ENCODE data around the gene CDH12.

The CDH12 gene

GRCh38 chr5:22391956-22392355, 461.2 kb downstream of the CDH12 start:
- Histone ChIP-seq H2AFZ (ENCODE audit: low read length) (no peak overlapping the region), H3K4me2 (ENCODE audit: low read length) (no peak overlapping the region), H3K4me3 (ENCODE audit: low read depth, low read length, poor library complexity, severe bottlenecking) (no peak overlapping the region), H4K20me1 (ENCODE audit: insufficient read depth, low read length) (no peaks in the 10 kb centered on the region), H3K27me3 (ENCODE audit: insufficient read depth, low read length) (no peaks in the 10 kb centered on the region), H3K27ac (ENCODE audit: low read depth, low read length, poor library complexity, severe bottlenecking) (no peak overlapping the region), H3K9me3 (ENCODE audit: low read length) (no peaks in the 10 kb centered on the region), H3K36me3 (ENCODE audit: insufficient read depth, low read length) (no peaks in the 10 kb centered on the region), H3F3A (ENCODE audit: insufficient read depth, low read length) (no peaks in the 10 kb centered on the region), H3K4me1 (ENCODE audit: insufficient read depth, low read length, severe bottlenecking) (no peaks in the 10 kb centered on the region), H3K9me2 (ENCODE audit: low read depth, low read length) (no peaks in the 10 kb centered on the region), H3K9ac (ENCODE audit: low read length) (no peak overlapping the region), H3K79me2 (ENCODE audit: insufficient read depth, low read length) (no peaks in the 10 kb centered on the region)
- no peak for TF ChIP-seq EZH2 (IDR thresholded peaks at IDR 0.05; ENCODE audit: borderline replicate concordance, low read length)
- TF ChIP-seq CTCF (IDR thresholded peaks at IDR 0.05; ENCODE audit: low read length) = no peak

- TF ChIP-seq EZH2 (IDR thresholded peaks at IDR 0.05; ENCODE audit: borderline replicate concordance, low read length) = no peak
- no peak for TF ChIP-seq CTCF (IDR thresholded peaks at IDR 0.05; ENCODE audit: low read length)
- H2AFZ ChIP-seq (ENCODE audit: low read length) = no peak overlapping the region
- no peaks in the 10 kb centered on the region for H3F3A ChIP-seq (ENCODE audit: insufficient read depth, low read length)
Measured at GRCh38 chr5:22390888-22391287, 462.3 kb downstream of the CDH12 start.

GRCh38 chr5:22372826-22373660, 480.1 kb downstream of the CDH12 start:
- H3K4me3 ChIP-seq (ENCODE audit: low read depth, low read length, poor library complexity, severe bottlenecking) = no peak overlapping the region
- H3K79me2 ChIP-seq (ENCODE audit: insufficient read depth, low read length) = no peaks in the 10 kb centered on the region
- no peaks in the 10 kb centered on the region for H3K36me3 ChIP-seq (ENCODE audit: insufficient read depth, low read length)
- TF ChIP-seq EZH2 (IDR thresholded peaks at IDR 0.05; ENCODE audit: borderline replicate concordance, low read length) = no peak
- TF ChIP-seq CTCF (IDR thresholded peaks at IDR 0.05; ENCODE audit: low read length) = no peak
- no peak overlapping the region for H3K27ac ChIP-seq (ENCODE audit: low read depth, low read length, poor library complexity, severe bottlenecking)
- H2AFZ ChIP-seq (ENCODE audit: low read length) = no peak overlapping the region
- H3K9me2 ChIP-seq (ENCODE audit: low read depth, low read length) = no peaks in the 10 kb centered on the region
- no peak overlapping the region for H3K4me2 ChIP-seq (ENCODE audit: low read length)
- no peaks in the 10 kb centered on the region for H3K4me1 ChIP-seq (ENCODE audit: insufficient read depth, low read length, severe bottlenecking)
- H4K20me1 ChIP-seq (ENCODE audit: insufficient read depth, low read length) = no peaks in the 10 kb centered on the region
- H3F3A ChIP-seq (ENCODE audit: insufficient read depth, low read length) = no peaks in the 10 kb centered on the region
- H3K9ac ChIP-seq (ENCODE audit: low read length) = no peak overlapping the region
- H3K27me3 ChIP-seq (ENCODE audit: insufficient read depth, low read length) = no peaks in the 10 kb centered on the region
- no peaks in the 10 kb centered on the region for H3K9me3 ChIP-seq (ENCODE audit: low read length)

More at GRCh38 chr5:22390888-22391287, 462.3 kb downstream of the CDH12 start:
- H3K27ac ChIP-seq (ENCODE audit: low read depth, low read length, poor library complexity, severe bottlenecking) = no peak overlapping the region
- H3K9ac ChIP-seq (ENCODE audit: low read length) = no peak overlapping the region
- H3K79me2 ChIP-seq (ENCODE audit: insufficient read depth, low read length) = no peaks in the 10 kb centered on the region
- H3K9me2 ChIP-seq (ENCODE audit: low read depth, low read length) = no peaks in the 10 kb centered on the region
- no peaks in the 10 kb centered on the region for H4K20me1 ChIP-seq (ENCODE audit: insufficient read depth, low read length)
- no peak overlapping the region for H3K4me3 ChIP-seq (ENCODE audit: low read depth, low read length, poor library complexity, severe bottlenecking)
- H3K4me1 ChIP-seq (ENCODE audit: insufficient read depth, low read length, severe bottlenecking) = no peaks in the 10 kb centered on the region
- H3K9me3 ChIP-seq (ENCODE audit: low read length) = no peaks in the 10 kb centered on the region
- H3K4me2 ChIP-seq (ENCODE audit: low read length) = no peak overlapping the region
- no peaks in the 10 kb centered on the region for H3K27me3 ChIP-seq (ENCODE audit: insufficient read depth, low read length)
- H3K36me3 ChIP-seq (ENCODE audit: insufficient read depth, low read length) = no peaks in the 10 kb centered on the region

Data from OCI-LY1 (cell line).